Endodermal cell (in vitro differentiated cells): Measurements from ENCODE around the gene AUTS2. TPM values are rescaled to one million over a fixed set of nuclear protein-coding genes. Genes with fewer than 3 reads are reported as not detected.
"Not testable (repeated sequence)": the region's sequence is repeated elsewhere in the genome, so short reads cannot be mapped to it uniquely, and the experiment has no call there.

ENCODE experiments used
- DNase-seq: peaks from one replicate; pipeline ENCODE4 v3.0.0-alpha.2; 2017
- H3K27ac ChIP-seq: 2 replicates; pipeline ENCODE4 v1.5.1; 2013; ENCODE audit warnings: mild to moderate bottlenecking, low read depth, low read length, moderate library complexity
- H3K27me3 ChIP-seq: 2 replicates; pipeline ENCODE4 v1.6.1; 2013; ENCODE audit warnings: mild to moderate bottlenecking, low read length, moderate library complexity; ENCODE audit not compliant: insufficient read depth, control insufficient read depth, poor library complexity, severe bottlenecking
- H3K36me3 ChIP-seq: 2 replicates; pipeline ENCODE4 v1.7.0; 2013; ENCODE audit warnings: mild to moderate bottlenecking, low read length, moderate library complexity; ENCODE audit not compliant: control insufficient read depth, insufficient read depth
- H3K4me1 ChIP-seq: one replicate; pipeline ENCODE4 v1.7.0; 2013; ENCODE audit warnings: low read length; ENCODE audit not compliant: control insufficient read depth, insufficient read depth
- H3K4me3 ChIP-seq: 2 replicates; pipeline ENCODE4 v1.5.1; 2013; ENCODE audit warnings: mild to moderate bottlenecking, low read length, moderate library complexity
- H3K9ac ChIP-seq: 2 replicates; pipeline ENCODE4 v1.6.1; 2013; ENCODE audit warnings: mild to moderate bottlenecking, low read length, moderate library complexity; ENCODE audit not compliant: poor library complexity, severe bottlenecking; ENCODE audit errors: extremely low read depth
- H3K9me3 ChIP-seq: 2 replicates; pipeline ENCODE4 v1.6.1; 2013; ENCODE audit warnings: mild to moderate bottlenecking, low read length, moderate library complexity; ENCODE audit not compliant: control insufficient read depth
- H3K27ac Mint-ChIP-seq: 2 replicates; pipeline ENCODE4 v1.8.0; 2020; ENCODE audit warnings: mixed read lengths
- H3K27me3 Mint-ChIP-seq: 2 replicates; pipeline ENCODE4 v1.8.0; 2021; ENCODE audit warnings: mild to moderate bottlenecking, mixed read lengths; ENCODE audit not compliant: insufficient read depth
- H3K36me3 Mint-ChIP-seq: 2 replicates; pipeline ENCODE4 v1.8.0; 2020; ENCODE audit warnings: low read depth, mixed read lengths
- H3K4me1 Mint-ChIP-seq: 2 replicates; pipeline ENCODE4 v1.8.0; 2020; ENCODE audit warnings: mixed read lengths
- H3K4me3 Mint-ChIP-seq: 2 replicates; pipeline ENCODE4 v1.8.0; 2020; ENCODE audit warnings: mild to moderate bottlenecking, moderate library complexity, mixed read lengths
- H3K9me3 Mint-ChIP-seq: 2 replicates; pipeline ENCODE4 v1.8.0; 2020; ENCODE audit warnings: mild to moderate bottlenecking, mixed read lengths
- whole genome bisulfite sequencing, 2 experiments: methylation state at CpG; one replicate each; pipeline versions ENCODE4 v1.1.5 to v1.1.7; 2013; ENCODE audit warnings: missing lambda C conversion rate in 2 of 2, mixed read lengths in 1 of 2; ENCODE audit not compliant: insufficient coverage in 1 of 2, insufficient read length in 1 of 2; 5-methylcytosine and 5-hydroxymethylcytosine counted together
- total RNA-seq, 2 donors: library from RNA; stranded (reverse); fragmentation: NEBNext Ultra II Directional in 1 of 2; extraction: Animal tissue kit (Norgen Biotek cat#: 25700) in 1 of 2; gene quantifications; 2 replicates in 1 of 2; 3 replicates in 1 of 2; pipeline ENCODE4 v1.2.1, GENCODE V29; 2021
- TF ChIP-seq, protein P1 (sequence below): fragments of 200-600 bp; sonication (generic); conservative IDR thresholded peaks from 2 replicates; pipeline ENCODE4 v1.5.0; 2021; ENCODE audit warnings: antibody characterized with exemption, mild to moderate bottlenecking

AUTS2 gene
- total RNA-seq, 2 donors from 2014 or later: 76.8 to 106 TPM

DNA sequence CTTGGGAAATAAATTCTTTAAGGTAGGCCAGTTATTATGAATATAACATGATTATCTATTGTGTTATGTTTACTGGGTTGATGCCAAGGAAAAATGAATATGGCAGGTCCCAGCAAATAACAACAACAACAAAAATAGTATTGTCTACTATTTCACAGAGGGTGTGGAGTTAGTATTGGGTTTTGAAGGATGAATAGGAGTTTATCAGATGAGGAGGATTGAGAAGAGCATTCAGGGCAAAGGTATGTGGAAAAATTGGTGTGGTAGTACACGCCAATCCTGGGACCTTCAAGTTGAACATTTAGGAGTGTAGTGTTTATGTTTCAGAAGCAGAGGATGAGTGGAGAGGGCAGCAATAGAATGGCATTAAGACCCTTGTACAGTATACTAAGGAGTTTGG is 671.9 kb downstream of the AUTS2 start:
- H3K9me3 Mint-ChIP-seq: no peaks in the 10 kb centered on the region
- TF ChIP-seq, protein P1, sequence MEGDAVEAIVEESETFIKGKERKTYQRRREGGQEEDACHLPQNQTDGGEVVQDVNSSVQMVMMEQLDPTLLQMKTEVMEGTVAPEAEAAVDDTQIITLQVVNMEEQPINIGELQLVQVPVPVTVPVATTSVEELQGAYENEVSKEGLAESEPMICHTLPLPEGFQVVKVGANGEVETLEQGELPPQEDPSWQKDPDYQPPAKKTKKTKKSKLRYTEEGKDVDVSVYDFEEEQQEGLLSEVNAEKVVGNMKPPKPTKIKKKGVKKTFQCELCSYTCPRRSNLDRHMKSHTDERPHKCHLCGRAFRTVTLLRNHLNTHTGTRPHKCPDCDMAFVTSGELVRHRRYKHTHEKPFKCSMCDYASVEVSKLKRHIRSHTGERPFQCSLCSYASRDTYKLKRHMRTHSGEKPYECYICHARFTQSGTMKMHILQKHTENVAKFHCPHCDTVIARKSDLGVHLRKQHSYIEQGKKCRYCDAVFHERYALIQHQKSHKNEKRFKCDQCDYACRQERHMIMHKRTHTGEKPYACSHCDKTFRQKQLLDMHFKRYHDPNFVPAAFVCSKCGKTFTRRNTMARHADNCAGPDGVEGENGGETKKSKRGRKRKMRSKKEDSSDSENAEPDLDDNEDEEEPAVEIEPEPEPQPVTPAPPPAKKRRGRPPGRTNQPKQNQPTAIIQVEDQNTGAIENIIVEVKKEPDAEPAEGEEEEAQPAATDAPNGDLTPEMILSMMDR: no peak

DNA sequence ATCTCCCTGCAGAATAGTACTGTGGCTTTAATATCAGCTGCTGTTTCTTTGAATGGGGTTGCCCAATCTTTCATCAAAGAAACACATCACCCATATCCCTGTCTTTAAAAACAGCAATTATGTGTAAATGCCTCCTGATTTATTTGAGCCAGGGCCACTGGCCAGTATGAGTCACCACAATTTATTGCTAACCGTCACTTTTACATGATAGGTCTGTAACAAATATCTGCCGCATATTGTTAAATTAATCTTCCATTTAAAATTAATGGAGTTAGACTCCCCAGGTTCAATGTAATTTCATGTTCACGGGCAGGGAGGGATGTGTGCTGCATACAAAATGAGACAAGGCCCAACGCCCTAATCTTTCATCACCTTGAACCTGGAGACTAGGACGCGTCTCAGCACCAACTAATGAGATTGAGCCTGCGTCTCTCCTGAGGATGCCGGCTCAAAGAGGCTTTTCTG is 673.4 kb downstream of the AUTS2 start:
- H3K9ac ChIP-seq: no peak overlapping the region
- H3K27me3 ChIP-seq: no peaks in the 10 kb centered on the region
- H3K4me3 ChIP-seq: no peak overlapping the region
- no peak overlapping the region for H3K27ac ChIP-seq
- H3K4me3 Mint-ChIP-seq: no peak overlapping the region
- H3K27me3 Mint-ChIP-seq: no peaks in the 10 kb centered on the region
- WGBS, 2 experiments: 91% methylated on average over 8 of the region's 8 CpGs; no CpG with 5 or more reads in 1 of the 2 experiments
- H3K36me3 Mint-ChIP-seq: no peaks in the 10 kb centered on the region
- no peaks in the 10 kb centered on the region for H3K4me1 ChIP-seq
- H3K4me1 Mint-ChIP-seq: peaks cover 30% of the 10 kb centered on the region
- no peaks in the 10 kb centered on the region for H3K36me3 ChIP-seq
- H3K27ac Mint-ChIP-seq: no peak overlapping the region
- no peaks in the 10 kb centered on the region for H3K9me3 ChIP-seq
- no peak for DNase-seq
- TF ChIP-seq, protein P1: no peak
- H3K9me3 Mint-ChIP-seq: no peaks in the 10 kb centered on the region

More for the DNA sequence above, 671.9 kb downstream of the AUTS2 start:
- H3K9ac ChIP-seq: no peak overlapping the region
- no peaks in the 10 kb centered on the region for H3K9me3 ChIP-seq
- no peak overlapping the region for H3K27ac Mint-ChIP-seq
- no peak for DNase-seq
- no peaks in the 10 kb centered on the region for H3K36me3 ChIP-seq
- no peak overlapping the region for H3K27ac ChIP-seq
- no peak overlapping the region for H3K4me3 Mint-ChIP-seq
- H3K4me3 ChIP-seq: no peak overlapping the region
- H3K27me3 ChIP-seq: no peaks in the 10 kb centered on the region
- no peaks in the 10 kb centered on the region for H3K36me3 Mint-ChIP-seq
- WGBS, 2 experiments: 93 to 100% methylated on average over 1 of the region's 1 CpG
- H3K4me1 Mint-ChIP-seq: peaks cover 30% of the 10 kb centered on the region
- H3K4me1 ChIP-seq: no peaks in the 10 kb centered on the region
- H3K27me3 Mint-ChIP-seq: no peaks in the 10 kb centered on the region

- not testable (repeated sequence) for DNase-seq, H3K27me3 ChIP-seq, H3K9me3 ChIP-seq, H3K4me3 ChIP-seq, H3K9me3 Mint-ChIP-seq, H3K36me3 Mint-ChIP-seq, H3K4me3 Mint-ChIP-seq, H3K9ac ChIP-seq, H3K27me3 Mint-ChIP-seq, H3K36me3 ChIP-seq, H3K27ac Mint-ChIP-seq, H3K27ac ChIP-seq, H3K4me1 ChIP-seq
- peaks cover 12% of the 10 kb centered on the region for H3K4me1 Mint-ChIP-seq
- WGBS, 2 experiments: 96% methylated on average over 3 of the region's 3 CpGs
Observed at GRCh38 chr7:70275570-70275969, 677.3 kb downstream of the AUTS2 start.

DNA sequence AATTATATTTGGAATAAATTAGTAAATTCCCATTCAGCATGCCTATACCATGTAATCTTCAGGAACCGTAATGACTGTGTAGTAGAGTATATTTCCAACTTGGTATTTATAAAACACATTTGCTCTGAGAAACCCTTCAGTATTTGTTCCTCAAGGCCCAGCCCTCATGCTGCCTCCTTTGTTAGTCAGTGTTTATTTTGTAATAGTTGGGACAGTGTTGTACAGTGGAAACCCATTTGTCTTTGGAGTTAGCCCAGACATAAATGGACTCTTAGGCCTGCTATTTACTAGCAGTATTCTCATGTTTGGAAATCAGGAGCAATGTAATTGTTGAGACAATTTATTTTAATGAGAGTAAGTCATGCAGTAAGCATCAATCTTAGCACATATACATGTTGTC is 686.9 kb downstream of the AUTS2 start:
- no peak overlapping the region for H3K4me3 Mint-ChIP-seq
- Histone ChIP-seq H3K27me3 (no peaks in the 10 kb centered on the region), H3K9me3 (no peaks in the 10 kb centered on the region), H3K4me1 (no peaks in the 10 kb centered on the region), H3K27ac (no peak overlapping the region), H3K4me3 (no peak overlapping the region), H3K36me3 (no peaks in the 10 kb centered on the region), H3K9ac (no peak overlapping the region)
- no peak for DNase-seq
- TF ChIP-seq, protein P1: no peak
- no peaks in the 10 kb centered on the region for H3K9me3 Mint-ChIP-seq
- H3K27ac Mint-ChIP-seq: no peak overlapping the region
- no peaks in the 10 kb centered on the region for H3K27me3 Mint-ChIP-seq
- WGBS, 2 experiments: 60% methylated on average over 1 of the region's 1 CpG; no CpG with 5 or more reads in 1 of the 2 experiments
- no peaks in the 10 kb centered on the region for H3K4me1 Mint-ChIP-seq
- H3K36me3 Mint-ChIP-seq: no peaks in the 10 kb centered on the region
